CD4-positive, CD25-positive, alpha-beta regulatory T cell (primary cell): Measurements from ENCODE around the gene CREB5. TPM values are rescaled to one million over a fixed set of nuclear protein-coding genes. Genes with fewer than 3 reads are reported as not detected.
"Not testable (repeated sequence)": the region's sequence is repeated elsewhere in the genome, so short reads cannot be mapped to it uniquely, and the experiment has no call there.

Source experiments
- ATAC-seq, 2 donors: fragments of 150-1000 bp; cut with Tn5 transposase; one replicate each; pipeline ENCODE4 v1.10.0; 2021; ENCODE audit warnings: low read depth in 2 of 2, moderate number of reproducible peaks in 2 of 2, moderate library complexity in 1 of 2
- DNase-seq, 3 donors: peaks; one replicate each; pipeline versions ENCODE4 v3.0.0 to v3.0.0-alpha.2; 2012 to 2022; ENCODE audit warnings: mixed read lengths in 1 of 3
- H3K27ac ChIP-seq: one replicate; pipeline ENCODE4 v1.7.0; 2013; ENCODE audit warnings: mild to moderate bottlenecking, low read length; ENCODE audit not compliant: insufficient read depth, poor library complexity, severe bottlenecking
- H3K27me3 ChIP-seq: one replicate; pipeline ENCODE4 v1.7.0; 2013; ENCODE audit warnings: low read length; ENCODE audit not compliant: control insufficient read depth, insufficient read depth
- H3K36me3 ChIP-seq: one replicate; pipeline ENCODE4 v1.7.0; 2013; ENCODE audit warnings: mild to moderate bottlenecking, low read length, moderate library complexity; ENCODE audit not compliant: control insufficient read depth, insufficient read depth
- H3K4me1 ChIP-seq: 2 replicates; pipeline ENCODE4 v1.7.0; 2013; ENCODE audit warnings: mild to moderate bottlenecking, low read length; ENCODE audit not compliant: insufficient read depth, control insufficient read depth, poor library complexity, severe bottlenecking
- H3K4me3 ChIP-seq: one replicate; pipeline ENCODE4 v1.7.0; 2013; ENCODE audit warnings: low read depth, mild to moderate bottlenecking, low read length, moderate library complexity
- H3K9me3 ChIP-seq, 2 experiments: 1 replicate in 1 of 2; 2 replicates in 1 of 2; pipeline ENCODE4 v1.7.0; 2013; ENCODE audit warnings: low read length in 2 of 2, mild to moderate bottlenecking in 1 of 2, moderate library complexity in 1 of 2; ENCODE audit not compliant: control insufficient read depth in 2 of 2
- H3K27ac Mint-ChIP-seq, 3 donors: one replicate each; pipeline ENCODE4 v1.8.0; 2020 to 2022; ENCODE audit warnings: mild to moderate bottlenecking in 3 of 3, mixed read lengths in 3 of 3, moderate library complexity in 2 of 3
- H3K27me3 Mint-ChIP-seq: one replicate; pipeline ENCODE4 v1.8.0; 2022; ENCODE audit warnings: mild to moderate bottlenecking, mixed read lengths
- H3K36me3 Mint-ChIP-seq: one replicate; pipeline ENCODE4 v1.8.0; 2020; ENCODE audit warnings: mixed read lengths
- H3K4me1 Mint-ChIP-seq, 4 donors: one replicate each; pipeline ENCODE4 v1.8.0; 2020 to 2022; ENCODE audit warnings: mixed read lengths in 4 of 4, mild to moderate bottlenecking in 1 of 4
- H3K4me3 Mint-ChIP-seq, 4 donors: one replicate each; pipeline ENCODE4 v1.8.0; 2020 to 2022; ENCODE audit warnings: mild to moderate bottlenecking in 4 of 4, mixed read lengths in 4 of 4, moderate library complexity in 3 of 4
- H3K9me3 Mint-ChIP-seq, 7 donors: one replicate each; pipeline ENCODE4 v1.8.0; 2020 to 2022; ENCODE audit warnings: mixed read lengths in 7 of 7, mild to moderate bottlenecking in 3 of 7, moderate library complexity in 2 of 7
- polyA plus RNA-seq, 4 donors: library from polyadenylated mRNA; unstranded; fragments of 300-500 nt; fragmentation: Illumina TruSeq; gene quantifications; one replicate each; pipeline ENCODE4 v1.2.3, GENCODE V29; 2021
- total RNA-seq: library from RNA; stranded (reverse); gene quantifications from one replicate; pipeline ENCODE4 v1.2.3, GENCODE V29; 2022

CREB5 gene
- total and polyA plus RNA-seq, 5 donors from 2014 or later: 1.3 TPM; not detected in 4

GRCh38 chr7:28546067-28546466 lies 133.7 kb downstream of the CREB5 start:
- no peak overlapping the region for H3K27ac ChIP-seq
- no peaks in the 10 kb centered on the region for H3K36me3 Mint-ChIP-seq
- H3K4me3 Mint-ChIP-seq: no peak overlapping the region
- H3K4me1 ChIP-seq: no peaks in the 10 kb centered on the region
- H3K9me3 Mint-ChIP-seq: peaks cover 0 to 16% (median 5%) of the 10 kb centered on the region in 7 donors
- no peak overlapping the region for H3K27ac Mint-ChIP-seq
- no peaks in the 10 kb centered on the region for H3K27me3 Mint-ChIP-seq
- DNase-seq: no peak
- H3K4me1 Mint-ChIP-seq: no peaks in the 10 kb centered on the region
- no peaks in the 10 kb centered on the region for H3K27me3 ChIP-seq
- no peak for ATAC-seq
- H3K4me3 ChIP-seq: no peak overlapping the region
- no peaks in the 10 kb centered on the region for H3K36me3 ChIP-seq
- H3K9me3 ChIP-seq: peaks cover 0 to 3% of the 10 kb centered on the region in 2 experiments

- ATAC-seq (no peak), DNase-seq (no peak)
- peaks cover 0 to 16% (median 5%) of the 10 kb centered on the region in 7 donors for H3K9me3 Mint-ChIP-seq
- Histone ChIP-seq H3K36me3 (no peaks in the 10 kb centered on the region), H3K4me3 (no peak overlapping the region), H3K27me3 (no peaks in the 10 kb centered on the region), H3K27ac (no peak overlapping the region), H3K4me1 (no peaks in the 10 kb centered on the region), H3K9me3 (peaks cover 0 to 3% of the 10 kb centered on the region in 2 experiments)
- peaks cover 2% of the 10 kb centered on the region for H3K27me3 Mint-ChIP-seq
- no peak overlapping the region for H3K4me3 Mint-ChIP-seq
- no peaks in the 10 kb centered on the region for H3K4me1 Mint-ChIP-seq
- H3K36me3 Mint-ChIP-seq: no peaks in the 10 kb centered on the region
- H3K27ac Mint-ChIP-seq: no peak overlapping the region
Measured at GRCh38 chr7:28547115-28547514, 134.8 kb downstream of the CREB5 start.

- H3K27me3 ChIP-seq: no peaks in the 10 kb centered on the region
- Mint-ChIP-seq H3K4me3 (no peak overlapping the region), H3K9me3 (peaks cover 0 to 16% (median 5%) of the 10 kb centered on the region in 7 donors), H3K27ac (no peak overlapping the region), H3K36me3 (no peaks in the 10 kb centered on the region), H3K4me1 (no peaks in the 10 kb centered on the region), H3K27me3 (peaks cover 9% of the 10 kb centered on the region)
- DNase-seq: no peak
- ATAC-seq: no peak
- no peaks in the 10 kb centered on the region for H3K4me1 ChIP-seq
- H3K9me3 ChIP-seq: peaks cover 0 to 3% of the 10 kb centered on the region in 2 experiments
- no peak overlapping the region for H3K27ac ChIP-seq
- H3K4me3 ChIP-seq: no peak overlapping the region
- no peaks in the 10 kb centered on the region for H3K36me3 ChIP-seq
Measured at GRCh38 chr7:28548416-28548815, 136.1 kb downstream of the CREB5 start.

- Mint-ChIP-seq H3K27me3 (peaks cover 9% of the 10 kb centered on the region), H3K9me3 (peaks cover 0 to 16% (median 6%) of the 10 kb centered on the region in 7 donors), H3K27ac (no peak overlapping the region), H3K4me3 (no peak overlapping the region), H3K36me3 (no peaks in the 10 kb centered on the region), H3K4me1 (no peaks in the 10 kb centered on the region)
- H3K9me3 ChIP-seq: peaks cover 0 to 3% of the 10 kb centered on the region in 2 experiments
- ATAC-seq: no peak
- H3K36me3 ChIP-seq: no peaks in the 10 kb centered on the region
- no peak overlapping the region for H3K27ac ChIP-seq
- DNase-seq: no peak
- H3K4me1 ChIP-seq: no peaks in the 10 kb centered on the region
- H3K4me3 ChIP-seq: no peak overlapping the region
- H3K27me3 ChIP-seq: no peaks in the 10 kb centered on the region
Measured at GRCh38 chr7:28549998-28550397, 137.7 kb downstream of the CREB5 start.

GRCh38 chr7:28550580-28551186 lies 138.4 kb downstream of the CREB5 start:
- H3K36me3 Mint-ChIP-seq: no peaks in the 10 kb centered on the region
- no peak overlapping the region for H3K4me3 ChIP-seq
- H3K27me3 ChIP-seq: no peaks in the 10 kb centered on the region
- no peak overlapping the region for H3K27ac Mint-ChIP-seq
- H3K27me3 Mint-ChIP-seq: peaks cover 9% of the 10 kb centered on the region
- H3K4me1 ChIP-seq: no peaks in the 10 kb centered on the region
- peaks cover 0 to 16% (median 6%) of the 10 kb centered on the region in 7 donors for H3K9me3 Mint-ChIP-seq
- no peaks in the 10 kb centered on the region for H3K4me1 Mint-ChIP-seq
- H3K9me3 ChIP-seq: peaks cover 0 to 3% of the 10 kb centered on the region in 2 experiments
- H3K36me3 ChIP-seq: no peaks in the 10 kb centered on the region
- DNase-seq (no peak), ATAC-seq (no peak)
- H3K4me3 Mint-ChIP-seq: no peak overlapping the region
- no peak overlapping the region for H3K27ac ChIP-seq

- Mint-ChIP-seq H3K27me3 (peaks cover 9% of the 10 kb centered on the region), H3K4me3 (no peak overlapping the region), H3K4me1 (no peaks in the 10 kb centered on the region), H3K27ac (no peak overlapping the region), H3K36me3 (no peaks in the 10 kb centered on the region), H3K9me3 (peaks cover 0 to 11% (median 4%) of the 10 kb centered on the region in 7 donors)
- Histone ChIP-seq H3K36me3 (no peaks in the 10 kb centered on the region), H3K9me3 (no peaks in the 10 kb centered on the region), H3K4me1 (no peaks in the 10 kb centered on the region), H3K27ac (no peak overlapping the region), H3K27me3 (no peaks in the 10 kb centered on the region), H3K4me3 (no peak overlapping the region)
- DNase-seq (no peak), ATAC-seq (no peak)
Measured at GRCh38 chr7:28551331-28551730, 139.0 kb downstream of the CREB5 start.

- H3K27me3 Mint-ChIP-seq, ATAC-seq, H3K27me3 ChIP-seq, H3K27ac Mint-ChIP-seq, H3K9me3 ChIP-seq, H3K36me3 Mint-ChIP-seq, H3K4me1 ChIP-seq, H3K27ac ChIP-seq, DNase-seq, H3K9me3 Mint-ChIP-seq, H3K36me3 ChIP-seq, H3K4me3 Mint-ChIP-seq, H3K4me1 Mint-ChIP-seq, H3K4me3 ChIP-seq: not testable (repeated sequence)
Measured at GRCh38 chr7:28551766-28552165, 139.4 kb downstream of the CREB5 start.

GRCh38 chr7:28554802-28555471 lies 142.6 kb downstream of the CREB5 start:
- peaks cover 12% of the 10 kb centered on the region for H3K27me3 Mint-ChIP-seq
- no peaks in the 10 kb centered on the region for H3K36me3 ChIP-seq
- H3K4me3 Mint-ChIP-seq: no peak overlapping the region
- no peak overlapping the region for H3K4me3 ChIP-seq
- peaks cover 0 to 5% (median 0%) of the 10 kb centered on the region in 7 donors for H3K9me3 Mint-ChIP-seq
- H3K36me3 Mint-ChIP-seq: no peaks in the 10 kb centered on the region
- no peaks in the 10 kb centered on the region for H3K9me3 ChIP-seq
- no peaks in the 10 kb centered on the region for H3K4me1 Mint-ChIP-seq
- H3K27ac ChIP-seq: no peak overlapping the region
- no peaks in the 10 kb centered on the region for H3K27me3 ChIP-seq
- ATAC-seq (no peak), DNase-seq (no peak)
- no peaks in the 10 kb centered on the region for H3K4me1 ChIP-seq
- H3K27ac Mint-ChIP-seq: no peak overlapping the region
